ENCODE results near the gene NEK7.
"Not testable (repeated sequence)": the region's sequence is repeated elsewhere in the genome, so short reads cannot be mapped to it uniquely, and the experiment has no call there.

DNA sequence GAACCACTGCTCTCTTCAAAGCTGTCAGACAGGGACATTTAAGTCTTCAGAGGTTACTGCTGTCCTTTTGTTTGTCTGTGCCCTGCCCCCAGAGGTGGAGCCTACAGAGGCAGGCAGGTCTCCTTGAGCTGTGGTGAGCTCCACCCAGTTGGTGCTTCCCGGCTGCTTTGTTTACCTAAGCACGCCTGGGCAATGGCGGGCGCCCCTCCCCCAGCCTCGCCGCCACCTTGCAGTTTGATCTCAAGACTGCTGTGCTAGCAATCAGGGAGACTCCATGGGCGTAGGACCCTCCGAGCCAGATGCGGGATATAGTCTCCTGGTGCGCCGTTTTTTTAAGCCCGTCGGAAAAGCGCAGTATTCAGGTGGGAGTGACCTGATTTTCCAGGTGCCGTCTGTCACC lies 158.0 kb downstream of the NEK7 start:
- not testable (repeated sequence) for TF ChIP-seq POLR2A (IDR thresholded peaks at IDR 0.05)
- TF ChIP-seq, protein P1, sequence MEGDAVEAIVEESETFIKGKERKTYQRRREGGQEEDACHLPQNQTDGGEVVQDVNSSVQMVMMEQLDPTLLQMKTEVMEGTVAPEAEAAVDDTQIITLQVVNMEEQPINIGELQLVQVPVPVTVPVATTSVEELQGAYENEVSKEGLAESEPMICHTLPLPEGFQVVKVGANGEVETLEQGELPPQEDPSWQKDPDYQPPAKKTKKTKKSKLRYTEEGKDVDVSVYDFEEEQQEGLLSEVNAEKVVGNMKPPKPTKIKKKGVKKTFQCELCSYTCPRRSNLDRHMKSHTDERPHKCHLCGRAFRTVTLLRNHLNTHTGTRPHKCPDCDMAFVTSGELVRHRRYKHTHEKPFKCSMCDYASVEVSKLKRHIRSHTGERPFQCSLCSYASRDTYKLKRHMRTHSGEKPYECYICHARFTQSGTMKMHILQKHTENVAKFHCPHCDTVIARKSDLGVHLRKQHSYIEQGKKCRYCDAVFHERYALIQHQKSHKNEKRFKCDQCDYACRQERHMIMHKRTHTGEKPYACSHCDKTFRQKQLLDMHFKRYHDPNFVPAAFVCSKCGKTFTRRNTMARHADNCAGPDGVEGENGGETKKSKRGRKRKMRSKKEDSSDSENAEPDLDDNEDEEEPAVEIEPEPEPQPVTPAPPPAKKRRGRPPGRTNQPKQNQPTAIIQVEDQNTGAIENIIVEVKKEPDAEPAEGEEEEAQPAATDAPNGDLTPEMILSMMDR (IDR thresholded peaks at IDR 0.05), result not testable (repeated sequence)

Data from upper lobe of left lung (tissue), 4 donors.